Activated CD8-positive, alpha-beta memory T cell treated with anti-CD3 and anti-CD28 coated beads for 36 hours (primary cell): Measurements from ENCODE around the gene PCDHB14. TPM values are rescaled to one million over a fixed set of nuclear protein-coding genes. Genes with fewer than 3 reads are reported as not detected.
"Not testable (repeated sequence)": the region's sequence is repeated elsewhere in the genome, so short reads cannot be mapped to it uniquely, and the experiment has no call there.

Experiments used
- CTCF ChIA-PET: fragments of 350-600 bp; sonication (Branson Sonifier 250); formaldehyde crosslinking; loops from one replicate; lab custom pipeline; 2021; ENCODE audit warnings: antibody characterized with exemption; lab: Charles Lee
- POLR2A ChIA-PET: fragments of 350-600 bp; sonication (Branson Sonifier 250); formaldehyde crosslinking; loops from one replicate; lab custom pipeline; 2021; ENCODE audit warnings: antibody characterized with exemption; lab: Charles Lee
- total RNA-seq, 2 experiments: library from RNA; stranded (reverse); gene quantifications; one replicate each; pipeline ENCODE4 v1.2.3, GENCODE V29; 2021

The PCDHB14 gene
- total RNA-seq, result not detected

GRCh38 chr5:141223112-141223783 is at the start of gene PCDHB14:
Gene PCDHB14, plus strand, starts transcription at chr5:141223343. Its CDS starts 163 bp downstream, at chr5:141223506.
- ChIA-PET POLR2A (no interaction called here), CTCF (no interaction called here)

GRCh38 chr5:141174291-141175104 is 48.6 kb upstream of the PCDHB14 start:
- CTCF ChIA-PET, POLR2A ChIA-PET: not testable (repeated sequence)

- CTCF ChIA-PET, result no interaction called here
- POLR2A ChIA-PET, result no interaction called here
These were observed 47.2 kb upstream of the PCDHB14 start for GRCh38 chr5:141175933-141176332.

- CTCF ChIA-PET, POLR2A ChIA-PET: not testable (repeated sequence)
These were observed 45.5 kb upstream of the PCDHB14 start, which contains the start of gene PCDHB8 for GRCh38 chr5:141177577-141178191. Gene PCDHB8, plus strand, starts transcription at chr5:141177790. Its CDS starts 245 bp downstream, at chr5:141178035.

- CTCF ChIA-PET, POLR2A ChIA-PET: not testable (repeated sequence)
These were observed 43.8 kb upstream of the PCDHB14 start for GRCh38 chr5:141179371-141179770.

GRCh38 chr5:141179876-141180275 is 43.3 kb upstream of the PCDHB14 start:
- CTCF ChIA-PET, POLR2A ChIA-PET: not testable (repeated sequence)

- CTCF ChIA-PET, result no interaction called here
- POLR2A ChIA-PET, result no interaction called here
These were observed 42.8 kb upstream of the PCDHB14 start for GRCh38 chr5:141180313-141180712.

- ChIA-PET POLR2A (no interaction called here), CTCF (no interaction called here)
These were observed 40.9 kb upstream of the PCDHB14 start, which contains the start of gene PCDHB16 for GRCh38 chr5:141182248-141182647. Gene PCDHB16, plus strand, starts transcription at chr5:141182387. Its CDS starts 173 bp downstream, at chr5:141182560.

GRCh38 chr5:141184117-141184855 is 38.9 kb upstream of the PCDHB14 start:
- POLR2A ChIA-PET, CTCF ChIA-PET: not testable (repeated sequence)

- POLR2A ChIA-PET, result no interaction called here
- CTCF ChIA-PET, result interaction anchor here (0.8 kb wide), 1 partner anchor 134 kb away, joined by 3 read pairs; the partner anchor contains the start of gene TAF7
These were observed 36.1 kb upstream of the PCDHB14 start, which contains the start of gene PCDHB9 for GRCh38 chr5:141186897-141187512. Gene PCDHB9, plus strand, starts transcription at chr5:141187161. Its CDS starts 158 bp downstream, at chr5:141187319.

- POLR2A ChIA-PET, result interaction anchor here (0.6 kb wide), 1 partner anchor 431 kb away, joined by 3 read pairs; no protein-coding TSS in a partner anchor
- CTCF ChIA-PET, result not testable (repeated sequence)
These were observed 34.5 kb upstream of the PCDHB14 start for GRCh38 chr5:141188682-141189081.

GRCh38 chr5:141189131-141189530 is 34.0 kb upstream of the PCDHB14 start:
- POLR2A ChIA-PET, CTCF ChIA-PET: not testable (repeated sequence)

- ChIA-PET CTCF (no interaction called here), POLR2A (no interaction called here)
These were observed 30.9 kb upstream of the PCDHB14 start, which contains the start of gene PCDHB10 for GRCh38 chr5:141192110-141192725. Gene PCDHB10, plus strand, starts transcription at chr5:141192353. Its CDS starts 200 bp downstream, at chr5:141192553.

GRCh38 chr5:141194332-141194731 is 28.8 kb upstream of the PCDHB14 start:
- CTCF ChIA-PET, POLR2A ChIA-PET: not testable (repeated sequence)

GRCh38 chr5:141196363-141196762 is 26.8 kb upstream of the PCDHB14 start:
- POLR2A ChIA-PET, result no interaction called here
- CTCF ChIA-PET, result no interaction called here

- POLR2A ChIA-PET, result no interaction called here
- CTCF ChIA-PET, result no interaction called here
These were observed 23.5 kb upstream of the PCDHB14 start, which contains the start of gene PCDHB11 for GRCh38 chr5:141199359-141200235. Gene PCDHB11, plus strand, starts transcription at chr5:141199627. Its CDS starts 148 bp downstream, at chr5:141199775.

- POLR2A ChIA-PET, CTCF ChIA-PET: not testable (repeated sequence)
These were observed 22.0 kb upstream of the PCDHB14 start for GRCh38 chr5:141201126-141201525.
